Activated CD4-positive, alpha-beta T cell treated with anti-CD3 and anti-CD28 coated beads, Interleukin-2, amount 10 ng/mL, durations not matched to agents 7 days and 5 days (primary cell): Measurements from ENCODE around the gene ZFP90. TPM values are rescaled to one million over a fixed set of nuclear protein-coding genes. Genes with fewer than 3 reads are reported as not detected.
"Not testable (repeated sequence)": the region's sequence is repeated elsewhere in the genome, so short reads cannot be mapped to it uniquely, and the experiment has no call there.

Experiments used
- CTCF ChIA-PET: fragments of 350-600 bp; sonication (Branson Sonifier 250); formaldehyde crosslinking; loops from one replicate; lab custom pipeline; 2021; ENCODE audit warnings: antibody characterized with exemption; lab: Charles Lee
- POLR2A ChIA-PET: fragments of 350-600 bp; sonication (Branson Sonifier 250); formaldehyde crosslinking; loops from one replicate; lab custom pipeline; 2021; ENCODE audit warnings: antibody characterized with exemption; lab: Charles Lee
- DNase-seq: peaks from one replicate; pipeline ENCODE4 v3.0.0-alpha.2; 2020
- H3K27ac Mint-ChIP-seq: one replicate; pipeline ENCODE4 v1.8.0; 2021; ENCODE audit warnings: mild to moderate bottlenecking, moderate library complexity, mixed read lengths
- H3K27me3 Mint-ChIP-seq: one replicate; pipeline ENCODE4 v1.8.0; 2021; ENCODE audit warnings: mixed read lengths
- H3K36me3 Mint-ChIP-seq: one replicate; pipeline ENCODE4 v1.8.0; 2021; ENCODE audit warnings: low read depth, mixed read lengths
- H3K4me1 Mint-ChIP-seq: one replicate; pipeline ENCODE4 v1.8.0; 2021; ENCODE audit warnings: mixed read lengths
- H3K4me3 Mint-ChIP-seq: one replicate; pipeline ENCODE4 v1.8.0; 2021; ENCODE audit warnings: mild to moderate bottlenecking, moderate library complexity, mixed read lengths
- H3K9me3 Mint-ChIP-seq: one replicate; pipeline ENCODE4 v1.8.0; 2021; ENCODE audit warnings: mixed read lengths
- total RNA-seq, 2 experiments: library from RNA; stranded (reverse); gene quantifications; one replicate each; pipeline ENCODE4 v1.2.3, GENCODE V29; 2021

ZFP90 gene
- total RNA-seq, 2 experiments from 2014 or later, result 36.0 to 37.8 TPM

- peaks cover 66% of the 10 kb centered on the region for H3K9me3 Mint-ChIP-seq
- H3K36me3 Mint-ChIP-seq, result peaks cover 91% of the 10 kb centered on the region
- POLR2A ChIA-PET, result no interaction called here
- no peaks in the 10 kb centered on the region for H3K27me3 Mint-ChIP-seq
- no peak overlapping the region for H3K4me3 Mint-ChIP-seq
- no peak overlapping the region for H3K27ac Mint-ChIP-seq
- DNase-seq, result no peak
- CTCF ChIA-PET, result interaction anchor here (0.5 kb wide), 1 partner anchor 302 kb away, joined by 4 read pairs; no protein-coding TSS in a partner anchor
- peaks cover 12% of the 10 kb centered on the region for H3K4me1 Mint-ChIP-seq
Measured at GRCh38 chr16:68553186-68553585, 14.1 kb downstream of the ZFP90 start.

GRCh38 chr16:68560341-68560740 lies 21.2 kb downstream of the ZFP90 start:
- POLR2A ChIA-PET, H3K27ac Mint-ChIP-seq, H3K4me1 Mint-ChIP-seq, CTCF ChIA-PET, H3K4me3 Mint-ChIP-seq, DNase-seq, H3K27me3 Mint-ChIP-seq: not testable (repeated sequence)
- Mint-ChIP-seq H3K9me3 (peaks cover 79% of the 10 kb centered on the region), H3K36me3 (peaks cover 96% of the 10 kb centered on the region)

GRCh38 chr16:68563631-68564381 lies 24.7 kb downstream of the ZFP90 start:
- Mint-ChIP-seq H3K4me1 (no peaks in the 10 kb centered on the region), H3K27me3 (no peaks in the 10 kb centered on the region), H3K9me3 (peaks cover 74% of the 10 kb centered on the region), H3K4me3 (no peak overlapping the region), H3K27ac (peak overlapping the region; percentile 19), H3K36me3 (peaks cover 79% of the 10 kb centered on the region)
- DNase-seq, result no peak
- ChIA-PET POLR2A (no interaction called here), CTCF (interaction anchor here (0.5 to 1.8 kb wide), 6 partner anchors 10 to 403 kb away, joined by 3 to 5 read pairs (median 4); no protein-coding TSS in a partner anchor)

- Mint-ChIP-seq H3K27me3 (no peaks in the 10 kb centered on the region), H3K9me3 (peaks cover 72% of the 10 kb centered on the region), H3K4me1 (no peaks in the 10 kb centered on the region), H3K4me3 (no peak overlapping the region), H3K36me3 (peaks cover 74% of the 10 kb centered on the region), H3K27ac (no peak overlapping the region)
- no peak for DNase-seq
- ChIA-PET CTCF (interaction anchor here (0.9 to 1.8 kb wide), 3 partner anchors 10 to 21 kb away, joined by 3 to 5 read pairs (median 4); no protein-coding TSS in a partner anchor), POLR2A (no interaction called here)
Measured at GRCh38 chr16:68564382-68564985, 25.4 kb downstream of the ZFP90 start.

GRCh38 chr16:68574479-68574878 lies 35.4 kb downstream of the ZFP90 start:
- Mint-ChIP-seq H3K4me3 (no peak overlapping the region), H3K27me3 (no peaks in the 10 kb centered on the region), H3K27ac (no peak overlapping the region), H3K9me3 (peaks cover 67% of the 10 kb centered on the region), H3K4me1 (no peaks in the 10 kb centered on the region), H3K36me3 (peaks cover 30% of the 10 kb centered on the region)
- CTCF ChIA-PET, result interaction anchor here (0.8 to 1.7 kb wide), 3 partner anchors 10 to 45 kb away, joined by 3 to 5 read pairs (median 3); no protein-coding TSS in a partner anchor
- DNase-seq, result no peak
- POLR2A ChIA-PET, result no interaction called here

- peaks cover 25% of the 10 kb centered on the region for H3K36me3 Mint-ChIP-seq
- ChIA-PET POLR2A (no interaction called here), CTCF (interaction anchor here (0.8 to 1.7 kb wide), 4 partner anchors 9 to 46 kb away, joined by 3 to 5 read pairs (median 3); no protein-coding TSS in a partner anchor)
- no peaks in the 10 kb centered on the region for H3K27me3 Mint-ChIP-seq
- no peak overlapping the region for H3K4me3 Mint-ChIP-seq
- DNase-seq, result no peak
- no peaks in the 10 kb centered on the region for H3K4me1 Mint-ChIP-seq
- peaks cover 63% of the 10 kb centered on the region for H3K9me3 Mint-ChIP-seq
- H3K27ac Mint-ChIP-seq, result no peak overlapping the region
Measured at GRCh38 chr16:68575082-68575481, 36.0 kb downstream of the ZFP90 start.

GRCh38 chr16:68577352-68577853 lies 38.3 kb downstream of the ZFP90 start:
- H3K4me1 Mint-ChIP-seq, result no peaks in the 10 kb centered on the region
- H3K27ac Mint-ChIP-seq, result no peak overlapping the region
- CTCF ChIA-PET, result interaction anchor here (1.1 to 1.8 kb wide), 3 partner anchors 14 to 56 kb away, joined by 3 to 4 read pairs (median 4); no protein-coding TSS in a partner anchor
- H3K4me3 Mint-ChIP-seq, result no peak overlapping the region
- POLR2A ChIA-PET, result no interaction called here
- peaks cover 16% of the 10 kb centered on the region for H3K36me3 Mint-ChIP-seq
- H3K9me3 Mint-ChIP-seq, result peaks cover 53% of the 10 kb centered on the region
- no peak for DNase-seq
- H3K27me3 Mint-ChIP-seq, result no peaks in the 10 kb centered on the region

- DNase-seq, result peak; percentile 57
- Mint-ChIP-seq H3K36me3 (peaks cover 9% of the 10 kb centered on the region), H3K27me3 (no peaks in the 10 kb centered on the region), H3K4me1 (peaks cover 3% of the 10 kb centered on the region), H3K4me3 (no peak overlapping the region), H3K9me3 (peaks cover 19% of the 10 kb centered on the region), H3K27ac (no peak overlapping the region)
- ChIA-PET CTCF (interaction anchor here (0.5 to 1.9 kb wide), 21 partner anchors 9 to 679 kb away, joined by 3 to 16 read pairs (median 3); no protein-coding TSS in a partner anchor), POLR2A (no interaction called here)
Measured at GRCh38 chr16:68590201-68590994, 51.3 kb downstream of the ZFP90 start.

- H3K36me3 Mint-ChIP-seq, result peaks cover 9% of the 10 kb centered on the region
- H3K27ac Mint-ChIP-seq, result no peak overlapping the region
- CTCF ChIA-PET, result interaction anchor here (0.6 to 1.3 kb wide), 2 partner anchors 64 to 889 kb away, joined by 3 read pairs; no protein-coding TSS in a partner anchor
- DNase-seq, result peak; percentile 27
- peaks cover 19% of the 10 kb centered on the region for H3K9me3 Mint-ChIP-seq
- H3K27me3 Mint-ChIP-seq, result no peaks in the 10 kb centered on the region
- peaks cover 3% of the 10 kb centered on the region for H3K4me1 Mint-ChIP-seq
- POLR2A ChIA-PET, result no interaction called here
- no peak overlapping the region for H3K4me3 Mint-ChIP-seq
Measured at GRCh38 chr16:68592466-68593337, 53.6 kb downstream of the ZFP90 start.

- Mint-ChIP-seq H3K4me1 (no peaks in the 10 kb centered on the region), H3K27ac (no peak overlapping the region), H3K4me3 (no peak overlapping the region), H3K9me3 (peaks cover 18% of the 10 kb centered on the region), H3K27me3 (no peaks in the 10 kb centered on the region), H3K36me3 (peaks cover 9% of the 10 kb centered on the region)
- no peak for DNase-seq
- ChIA-PET POLR2A (no interaction called here), CTCF (no interaction called here)
Measured at GRCh38 chr16:68596266-68596665, 57.2 kb downstream of the ZFP90 start.

GRCh38 chr16:68599586-68599985 lies 60.5 kb downstream of the ZFP90 start:
- Mint-ChIP-seq H3K9me3 (peaks cover 2% of the 10 kb centered on the region), H3K4me3 (no peak overlapping the region), H3K36me3 (no peaks in the 10 kb centered on the region), H3K4me1 (no peaks in the 10 kb centered on the region), H3K27me3 (no peaks in the 10 kb centered on the region), H3K27ac (no peak overlapping the region)
- no peak for DNase-seq
- CTCF ChIA-PET, result interaction anchor here (0.6 to 2.4 kb wide), 4 partner anchors 9 to 434 kb away, joined by 3 to 14 read pairs (median 3); no protein-coding TSS in a partner anchor
- POLR2A ChIA-PET, result no interaction called here
